Right lobe of liver (tissue), 4 donors: ENCODE results near the gene OGT.

ENCODE experiments used
- CTCF ChIP-seq, 4 donors: fragments of 200-600 bp in 3 of 4; fragments of 450-650 bp in 1 of 4; IDR thresholded peaks; one replicate each; pipeline versions ENCODE4 v1.5.1 to v1.8.0; 2016 to 2022; ENCODE audit warnings: antibody characterized with exemption in 4 of 4, mild to moderate bottlenecking in 2 of 4
- POLR2A ChIP-seq: fragments of 450-650 bp; IDR thresholded peaks from one replicate; pipeline ENCODE4 v1.6.1; 2017; ENCODE audit warnings: antibody characterized with exemption, mild to moderate bottlenecking
- donor health status: DM: no; HTN: no; CAD: no.
- donor health status: DM: no; HTN: no; CAD: no.
- donor health status: DM: no; HTN: yes; CAD: no.

- TF ChIP-seq POLR2A (peak; percentile 13), CTCF (IDR thresholded peaks at IDR 0.05) (no peak)
Measured at GRCh38 chrX:71533851-71534561, 1.1 kb downstream of the OGT start.
